ENCODE results near the gene EEF1E1. TPM values are rescaled to one million over a fixed set of nuclear protein-coding genes. Genes with fewer than 3 reads are reported as not detected.
A peak's percentile ranks its signal among the peaks of the same experiment; 100 is the strongest.

EEF1E1 gene
- total and polyA plus RNA-seq, 9 of the 15 experiments (the other 6 are each of a cell fraction or from before 2014, with no cell fraction given): 135 to 1,355 (median 327) TPM

DNA sequence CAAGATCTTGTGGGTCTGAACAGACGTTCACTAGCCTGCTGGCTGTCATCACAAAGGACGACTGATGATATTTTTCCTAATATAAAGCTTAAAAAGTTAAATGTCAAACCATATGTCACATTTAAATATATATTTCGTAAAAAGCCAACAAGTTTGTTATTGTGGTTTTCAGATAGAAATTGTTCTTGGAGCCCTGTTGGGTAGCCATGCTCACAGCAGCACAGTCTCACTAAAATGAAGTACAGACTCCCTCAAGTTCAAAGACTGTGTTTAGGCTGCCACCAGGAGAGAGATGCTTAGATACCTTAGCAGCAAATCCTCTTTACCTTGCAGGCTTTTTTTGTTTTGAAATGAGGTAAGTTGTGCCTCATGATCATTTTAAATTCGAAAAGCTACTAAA is 17.8 kb downstream of the EEF1E1 start (continued):
- TF ChIP-seq, protein P1, sequence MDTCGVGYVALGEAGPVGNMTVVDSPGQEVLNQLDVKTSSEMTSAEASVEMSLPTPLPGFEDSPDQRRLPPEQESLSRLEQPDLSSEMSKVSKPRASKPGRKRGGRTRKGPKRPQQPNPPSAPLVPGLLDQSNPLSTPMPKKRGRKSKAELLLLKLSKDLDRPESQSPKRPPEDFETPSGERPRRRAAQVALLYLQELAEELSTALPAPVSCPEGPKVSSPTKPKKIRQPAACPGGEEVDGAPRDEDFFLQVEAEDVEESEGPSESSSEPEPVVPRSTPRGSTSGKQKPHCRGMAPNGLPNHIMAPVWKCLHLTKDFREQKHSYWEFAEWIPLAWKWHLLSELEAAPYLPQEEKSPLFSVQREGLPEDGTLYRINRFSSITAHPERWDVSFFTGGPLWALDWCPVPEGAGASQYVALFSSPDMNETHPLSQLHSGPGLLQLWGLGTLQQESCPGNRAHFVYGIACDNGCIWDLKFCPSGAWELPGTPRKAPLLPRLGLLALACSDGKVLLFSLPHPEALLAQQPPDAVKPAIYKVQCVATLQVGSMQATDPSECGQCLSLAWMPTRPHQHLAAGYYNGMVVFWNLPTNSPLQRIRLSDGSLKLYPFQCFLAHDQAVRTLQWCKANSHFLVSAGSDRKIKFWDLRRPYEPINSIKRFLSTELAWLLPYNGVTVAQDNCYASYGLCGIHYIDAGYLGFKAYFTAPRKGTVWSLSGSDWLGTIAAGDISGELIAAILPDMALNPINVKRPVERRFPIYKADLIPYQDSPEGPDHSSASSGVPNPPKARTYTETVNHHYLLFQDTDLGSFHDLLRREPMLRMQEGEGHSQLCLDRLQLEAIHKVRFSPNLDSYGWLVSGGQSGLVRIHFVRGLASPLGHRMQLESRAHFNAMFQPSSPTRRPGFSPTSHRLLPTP (IDR thresholded peaks at IDR 0.05; ENCODE audit: borderline replicate concordance, extremely low read depth, insufficient read length): no peak
- no peak for TF ChIP-seq ZKSCAN8 (CRISPR knock-in tag; IDR thresholded peaks at IDR 0.05)

DNA sequence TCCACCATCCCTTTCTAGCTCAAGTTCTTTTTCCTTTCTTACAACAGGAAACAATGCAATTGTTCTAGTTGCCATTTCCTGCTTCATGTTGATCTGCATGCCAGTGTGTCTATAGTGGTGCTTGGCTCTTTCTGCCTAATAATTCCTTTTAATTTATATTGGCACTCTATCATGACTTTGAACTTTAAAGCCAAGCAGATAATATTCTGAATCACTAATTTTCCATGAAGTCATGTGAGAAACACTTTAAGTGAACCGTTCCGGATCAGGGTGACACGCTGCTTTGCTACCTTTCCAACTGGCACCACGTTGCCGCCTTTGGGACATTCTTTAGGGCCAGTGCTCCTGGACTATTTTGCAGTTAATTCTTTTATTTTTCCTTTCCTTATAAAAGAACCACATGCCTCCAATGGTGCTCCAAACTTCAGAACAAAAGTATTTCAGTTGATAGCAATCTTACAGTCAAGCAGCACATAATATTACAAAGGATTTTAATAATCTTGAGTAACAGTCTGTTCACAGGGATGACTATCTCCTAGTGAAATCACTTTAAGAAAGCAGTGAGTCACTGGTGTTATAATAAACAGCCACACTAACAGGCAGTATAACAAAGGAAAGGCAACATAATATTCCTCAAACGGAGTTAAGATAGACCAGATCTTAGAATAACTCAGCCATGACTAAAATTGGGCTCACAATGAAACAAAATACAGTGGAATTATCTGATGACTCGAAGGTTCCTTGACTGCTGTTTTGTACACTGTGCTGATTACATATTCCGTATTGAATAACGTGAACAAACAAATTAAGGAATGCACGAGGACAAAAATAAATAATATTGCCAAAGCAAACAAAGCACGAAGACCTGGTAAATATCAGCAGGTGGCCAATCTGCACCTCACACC is 19.1 kb downstream of the EEF1E1 start:
- no peaks in the 10 kb centered on the region for H3K9me1 ChIP-seq (ENCODE audit: control insufficient read depth, insufficient read depth, low read length)
- H3K4me2 ChIP-seq (ENCODE audit: insufficient read depth, low read length): peak overlapping the region; percentile 11; the same call in 1 of the 2 replicates
- POLR2A ChIA-PET: interaction anchor here (1.7 kb wide), 1 partner anchor 19 kb away, joined by 3 read pairs; the partner anchor contains the start of gene EEF1E1
- peak; percentile 16 for ATAC-seq
- FAIRE-seq: peak; percentile 44
- no peaks in the 10 kb centered on the region for H3K27me3 ChIP-seq (ENCODE audit: control insufficient read depth in 2 of 2, insufficient read depth in 2 of 2, low read length in 2 of 2)
- H4K20me1 ChIP-seq (replicated peaks; ENCODE audit: control insufficient read depth, insufficient read depth, low read length): peaks cover 3% of the 10 kb centered on the region; the same call in 1 of the 2 replicates
- peak overlapping the region; percentile 29; the same call in 2 of the 3 replicates for H3K27ac ChIP-seq (ENCODE audit: extremely low read depth, low read depth, low read length)
- H3K79me2 ChIP-seq (ENCODE audit: control insufficient read depth, insufficient read depth, low read length): peaks cover 62% of the 10 kb centered on the region
- H3K9ac ChIP-seq (ENCODE audit: insufficient read depth in 1 of 2, low read depth in 2 of 2, low read length in 2 of 2): no peak overlapping the region
- H2AFZ ChIP-seq (ENCODE audit: low read depth, low read length): no peak overlapping the region
- peaks cover 92% of the 10 kb centered on the region for H3K36me3 ChIP-seq (ENCODE audit: control insufficient read depth, insufficient read depth, low read length)
- 71% methylated on average over 11 of the region's 11 CpGs for WGBS (ENCODE audit: insufficient coverage, low coverage, missing lambda C conversion rate)
- in situ Hi-C loops (cut with MboI): no loop called here
- CTCF ChIA-PET (ENCODE audit: low intra/inter-chr PET ratio): no interaction called here
- H3K4me3 ChIP-seq: no peak overlapping the region
- H3K4me1 ChIP-seq (replicated peaks in 1 of 2; ENCODE audit: control insufficient read depth in 2 of 2, insufficient read depth in 2 of 2, low read length in 2 of 2): peaks cover 0 to 23% of the 10 kb centered on the region in 2 experiments; a peak in 4 of 5 replicates
- no TSS peak for BruUV-seq (replicated peaks)
- DNase-seq (ENCODE audit: extremely low read depth in 1 of 4, low spot score in 3 of 4): peak in 3 of 4 experiments; percentile 26 to 36 (median 35)
- no peaks in the 10 kb centered on the region for H3K9me3 ChIP-seq (replicated peaks; ENCODE audit: control insufficient read depth, insufficient read depth, low read depth, low read length)
- intact Hi-C loops (cut with micrococcal nuclease): no loop called here
- TF ChIP-seq NR4A1 (CRISPR knock-in tag; IDR thresholded peaks at IDR 0.05) (no peak), NR4A1 (tag; IDR thresholded peaks at IDR 0.05) (no peak), SLC30A9 (CRISPR knock-in tag; IDR thresholded peaks at IDR 0.05) (no peak), KDM2B (CRISPR knock-in tag; IDR thresholded peaks at IDR 0.05) (no peak), HSF4 (CRISPR knock-in tag; IDR thresholded peaks at IDR 0.05; ENCODE audit: borderline replicate concordance) (no peak), TARDBP (IDR thresholded peaks at IDR 0.05) (no peak), GATA2 (CRISPR knock-in tag; IDR thresholded peaks at IDR 0.05) (0 out of 2 replicates have a peak, but pooled peaks have one; percentile 23)
- TF ChIP-seq, protein P2, sequence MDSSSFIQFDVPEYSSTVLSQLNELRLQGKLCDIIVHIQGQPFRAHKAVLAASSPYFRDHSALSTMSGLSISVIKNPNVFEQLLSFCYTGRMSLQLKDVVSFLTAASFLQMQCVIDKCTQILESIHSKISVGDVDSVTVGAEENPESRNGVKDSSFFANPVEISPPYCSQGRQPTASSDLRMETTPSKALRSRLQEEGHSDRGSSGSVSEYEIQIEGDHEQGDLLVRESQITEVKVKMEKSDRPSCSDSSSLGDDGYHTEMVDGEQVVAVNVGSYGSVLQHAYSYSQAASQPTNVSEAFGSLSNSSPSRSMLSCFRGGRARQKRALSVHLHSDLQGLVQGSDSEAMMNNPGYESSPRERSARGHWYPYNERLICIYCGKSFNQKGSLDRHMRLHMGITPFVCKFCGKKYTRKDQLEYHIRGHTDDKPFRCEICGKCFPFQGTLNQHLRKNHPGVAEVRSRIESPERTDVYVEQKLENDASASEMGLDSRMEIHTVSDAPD (CRISPR knock-in tag; IDR thresholded peaks at IDR 0.05): no peak
- TF ChIP-seq, protein P3, sequence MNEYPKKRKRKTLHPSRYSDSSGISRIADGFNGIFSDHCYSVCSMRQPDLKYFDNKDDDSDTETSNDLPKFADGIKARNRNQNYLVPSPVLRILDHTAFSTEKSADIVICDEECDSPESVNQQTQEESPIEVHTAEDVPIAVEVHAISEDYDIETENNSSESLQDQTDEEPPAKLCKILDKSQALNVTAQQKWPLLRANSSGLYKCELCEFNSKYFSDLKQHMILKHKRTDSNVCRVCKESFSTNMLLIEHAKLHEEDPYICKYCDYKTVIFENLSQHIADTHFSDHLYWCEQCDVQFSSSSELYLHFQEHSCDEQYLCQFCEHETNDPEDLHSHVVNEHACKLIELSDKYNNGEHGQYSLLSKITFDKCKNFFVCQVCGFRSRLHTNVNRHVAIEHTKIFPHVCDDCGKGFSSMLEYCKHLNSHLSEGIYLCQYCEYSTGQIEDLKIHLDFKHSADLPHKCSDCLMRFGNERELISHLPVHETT (CRISPR knock-in tag; conservative IDR thresholded peaks at IDR 0.05 in 1 of 2, IDR thresholded peaks at IDR 0.05 in 1 of 2): 0 out of 4 replicates have a peak, but pooled peaks of 1 of the 2 experiments have one; percentile 24
